ENCODE results near the gene HMX1.

The HMX1 gene

DNA sequence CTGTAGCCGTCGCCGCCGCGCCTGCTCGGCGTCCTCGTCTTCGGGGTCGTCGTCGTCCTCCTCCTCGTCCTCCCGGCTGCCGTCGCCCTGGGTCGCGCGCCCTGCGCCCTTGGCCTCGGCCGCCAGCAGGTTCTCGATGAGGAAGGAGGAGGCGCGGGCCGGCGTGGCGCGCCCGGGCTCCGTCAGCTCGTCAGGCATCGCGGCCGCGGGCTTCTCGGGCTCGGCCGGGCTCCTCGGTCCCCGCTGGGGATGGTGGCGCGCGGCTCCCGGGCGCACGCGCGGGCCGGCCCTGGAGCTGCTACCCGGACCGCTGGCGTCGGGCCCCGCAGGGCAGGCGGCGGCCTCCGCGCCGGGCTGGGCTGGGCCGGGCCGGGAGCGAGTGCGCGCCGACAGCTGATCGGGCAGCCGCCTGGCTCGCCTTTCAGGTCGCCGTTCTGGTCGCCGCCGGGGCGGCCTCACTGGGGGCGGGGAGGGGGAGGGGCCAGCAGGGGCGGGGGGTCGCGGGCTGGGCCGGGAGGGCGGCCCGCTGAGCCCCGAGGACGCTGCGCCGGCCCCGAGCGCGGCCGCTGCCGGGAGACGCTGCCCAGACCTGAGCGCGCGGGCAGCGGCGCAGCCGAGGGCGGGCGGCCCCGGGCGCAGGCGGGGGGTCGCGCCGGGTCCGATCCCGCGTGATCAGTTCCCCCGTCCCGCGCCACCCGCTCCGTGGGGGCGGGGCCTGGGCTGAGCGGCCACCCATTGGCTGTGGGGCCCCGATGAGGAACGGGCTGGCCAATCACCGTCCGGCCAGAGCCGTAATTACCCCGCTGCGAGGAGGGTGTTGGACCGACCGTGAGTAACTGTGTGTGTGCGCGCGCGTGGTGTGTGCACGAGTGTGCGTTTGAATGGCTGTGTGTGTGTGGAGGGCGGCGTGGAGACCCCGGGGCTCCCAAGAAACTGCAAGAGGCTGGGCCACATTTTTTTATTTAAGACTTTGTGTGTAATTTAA is at the start of gene HMX1:
TSS of gene HMX1 (minus strand) at position 423 of the 985 bp plus-strand sequence. CDS start at position 198, 225 bp downstream.
- Histone ChIP-seq H3K36me3 (ENCODE audit: control insufficient read depth, insufficient read depth, low read length) (no peaks in the 10 kb centered on the region), H3K9me3 (ENCODE audit: control insufficient read depth, insufficient read depth, low read length) (no peaks in the 10 kb centered on the region), H3K27me3 (ENCODE audit: control insufficient read depth, insufficient read depth, low read length) (peaks cover 99% of the 10 kb centered on the region), H3K4me3 (ENCODE audit: low read depth, low read length) (peak within 1 kb of the TSS; percentile 52; the same call in 1 of the 2 replicates), H3K9ac (ENCODE audit: low read depth, low read length) (no peak within 1 kb of the TSS), H3K27ac (ENCODE audit: low read depth, low read length) (no peak within 1 kb of the TSS), H3K4me1 (ENCODE audit: control insufficient read depth, insufficient read depth, low read length) (0 out of 2 replicates have a peak, but pooled peaks cover 3% of the 10 kb centered on the region)

GRCh38 chr4:8920969-8921368 is 49.3 kb upstream of the HMX1 start:
- Histone ChIP-seq H3K4me3 (ENCODE audit: low read depth, low read length) (no peak overlapping the region), H3K27ac (ENCODE audit: low read depth, low read length) (no peak overlapping the region), H3K9me3 (ENCODE audit: control insufficient read depth, insufficient read depth, low read length) (peaks cover 5% of the 10 kb centered on the region; the same call in 1 of the 2 replicates), H3K27me3 (ENCODE audit: control insufficient read depth, insufficient read depth, low read length) (peaks cover 7% of the 10 kb centered on the region; the same call in 1 of the 2 replicates), H3K4me1 (ENCODE audit: control insufficient read depth, insufficient read depth, low read length) (no peaks in the 10 kb centered on the region), H3K9ac (ENCODE audit: low read depth, low read length) (no peak overlapping the region), H3K36me3 (ENCODE audit: control insufficient read depth, insufficient read depth, low read length) (no peaks in the 10 kb centered on the region)

DNA sequence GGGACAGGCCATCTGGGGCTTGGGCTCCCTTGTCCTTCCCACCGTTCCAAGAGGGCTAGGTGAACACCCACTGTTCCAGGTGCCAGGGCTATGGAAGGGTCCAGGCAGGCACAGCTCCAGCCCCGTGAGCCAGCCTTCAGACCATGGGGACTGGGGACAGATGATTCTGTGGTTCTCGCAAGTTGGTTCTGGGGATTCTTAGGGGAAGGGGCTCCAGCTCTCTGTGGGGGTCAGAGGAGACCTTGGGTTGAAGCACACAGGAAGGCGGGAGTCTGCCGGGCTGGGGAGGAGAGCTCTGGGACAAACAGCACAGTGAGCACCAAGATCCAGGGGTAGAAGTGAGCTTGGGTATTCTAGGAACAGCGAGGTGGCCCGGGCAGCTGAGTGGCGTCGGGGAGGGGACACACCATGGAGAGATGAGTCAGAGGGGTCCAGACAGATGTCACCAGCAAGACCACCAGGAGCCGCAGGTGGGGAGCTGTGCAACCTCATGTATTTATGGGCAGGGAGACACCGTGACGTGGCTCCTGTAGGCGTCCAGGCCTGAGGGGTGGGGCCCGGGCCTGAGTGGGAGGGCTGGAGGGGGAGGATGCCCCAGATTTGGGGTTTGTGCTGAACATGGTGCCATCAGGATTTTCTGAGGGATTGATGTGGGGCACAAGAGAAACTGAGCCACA is 48.8 kb upstream of the HMX1 start:
- no peaks in the 10 kb centered on the region for H3K4me1 ChIP-seq (ENCODE audit: control insufficient read depth, insufficient read depth, low read length)

DNA sequence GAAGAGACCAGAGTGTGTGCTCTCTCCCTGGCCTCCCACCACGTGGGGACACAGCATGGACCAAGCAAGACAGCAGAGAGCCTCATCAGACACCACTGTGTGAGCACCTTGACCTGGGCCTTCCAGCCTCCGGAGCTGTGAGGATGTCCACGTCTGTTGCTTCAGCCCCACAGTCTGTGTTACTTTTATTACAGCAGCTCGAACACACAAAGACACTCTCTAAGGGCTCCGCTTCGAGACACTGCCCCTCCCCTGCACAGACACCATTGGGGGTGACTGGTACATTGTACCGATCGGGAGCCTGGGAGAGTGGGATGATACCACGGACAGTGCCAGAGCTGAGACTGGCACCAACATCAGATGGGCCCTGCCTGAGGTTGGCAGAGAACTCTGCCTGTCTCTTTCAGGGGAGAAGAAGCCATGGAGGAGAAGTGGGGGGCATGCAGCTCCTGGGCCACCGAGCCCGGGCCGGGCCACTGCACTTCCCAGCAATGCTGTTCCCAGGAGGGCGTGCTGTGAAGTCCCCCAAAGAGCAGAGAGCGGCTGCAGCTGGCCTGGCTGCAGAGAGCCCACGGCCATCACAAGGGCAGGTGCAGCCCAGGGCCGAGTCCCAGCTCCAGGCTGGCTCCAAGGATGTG is 48.1 kb upstream of the HMX1 start:
- Histone ChIP-seq H3K9ac (ENCODE audit: low read depth, low read length) (no peak overlapping the region), H3K27ac (ENCODE audit: low read depth, low read length) (no peak overlapping the region), H3K9me3 (ENCODE audit: control insufficient read depth, insufficient read depth, low read length) (peaks cover 5% of the 10 kb centered on the region; the same call in 1 of the 2 replicates), H3K4me1 (ENCODE audit: control insufficient read depth, insufficient read depth, low read length) (no peaks in the 10 kb centered on the region), H3K27me3 (ENCODE audit: control insufficient read depth, insufficient read depth, low read length) (peaks cover 12% of the 10 kb centered on the region; the same call in 1 of the 2 replicates), H3K4me3 (ENCODE audit: low read depth, low read length) (no peak overlapping the region), H3K36me3 (ENCODE audit: control insufficient read depth, insufficient read depth, low read length) (no peaks in the 10 kb centered on the region)

More for the DNA sequence above, 48.8 kb upstream of the HMX1 start:
- no peak overlapping the region for H3K4me3 ChIP-seq (ENCODE audit: low read depth, low read length)
- no peak overlapping the region for H3K9ac ChIP-seq (ENCODE audit: low read depth, low read length)
- no peak overlapping the region for H3K27ac ChIP-seq (ENCODE audit: low read depth, low read length)
- H3K36me3 ChIP-seq (ENCODE audit: control insufficient read depth, insufficient read depth, low read length), result no peaks in the 10 kb centered on the region
- H3K27me3 ChIP-seq (ENCODE audit: control insufficient read depth, insufficient read depth, low read length), result peaks cover 11% of the 10 kb centered on the region; the same call in 1 of the 2 replicates
- peaks cover 5% of the 10 kb centered on the region; the same call in 1 of the 2 replicates for H3K9me3 ChIP-seq (ENCODE audit: control insufficient read depth, insufficient read depth, low read length)

DNA sequence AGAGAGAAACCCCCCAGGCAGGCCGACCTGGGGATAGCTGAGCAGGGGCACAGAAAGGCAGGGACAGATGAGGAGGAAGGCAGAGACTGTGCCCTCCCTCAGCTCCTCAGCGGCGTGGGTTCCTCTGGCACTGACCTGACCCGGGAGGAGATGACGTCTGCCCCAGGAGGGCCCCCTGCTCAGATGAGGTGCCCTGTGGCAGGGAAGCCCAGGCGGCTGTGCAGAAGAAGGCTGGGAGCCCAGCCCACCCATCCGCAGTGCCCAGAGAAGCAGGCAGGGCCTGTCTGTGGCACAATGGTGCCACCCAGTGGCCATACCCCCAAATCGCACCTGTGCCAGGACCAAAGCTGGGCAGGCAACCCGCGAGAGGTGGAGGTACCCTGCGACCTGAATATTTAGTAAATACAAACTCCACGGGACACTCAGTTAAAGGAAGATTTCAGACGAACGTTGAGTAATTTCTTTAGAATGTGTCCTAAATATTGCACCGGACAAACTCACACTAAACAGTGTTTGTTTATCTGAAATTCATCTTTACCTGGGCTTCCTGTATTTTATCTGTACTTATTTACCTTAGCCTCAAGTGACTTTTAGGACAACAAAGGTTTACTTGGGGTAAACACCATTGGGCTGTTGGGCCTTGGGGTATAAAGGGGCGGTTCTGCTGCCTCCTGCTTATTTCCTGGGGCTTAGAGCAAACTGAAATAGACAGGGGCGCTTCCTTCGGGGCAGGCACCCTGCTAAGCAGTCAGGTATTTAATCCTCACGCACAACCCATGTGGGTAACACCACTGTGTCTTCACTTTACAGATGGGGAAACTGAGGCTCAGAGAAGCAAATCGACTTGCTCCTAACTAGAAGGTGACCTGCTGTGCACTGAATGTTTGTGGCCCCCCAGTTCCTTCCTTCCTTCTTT is 46.5 kb upstream of the HMX1 start:
- Histone ChIP-seq H3K4me1 (ENCODE audit: control insufficient read depth, insufficient read depth, low read length) (no peaks in the 10 kb centered on the region), H3K4me3 (ENCODE audit: low read depth, low read length) (no peak overlapping the region), H3K9me3 (ENCODE audit: control insufficient read depth, insufficient read depth, low read length) (0 out of 2 replicates have a peak, but pooled peaks cover 3% of the 10 kb centered on the region), H3K27ac (ENCODE audit: low read depth, low read length) (no peak overlapping the region), H3K9ac (ENCODE audit: low read depth, low read length) (no peak overlapping the region), H3K27me3 (ENCODE audit: control insufficient read depth, insufficient read depth, low read length) (peaks cover 15% of the 10 kb centered on the region), H3K36me3 (ENCODE audit: control insufficient read depth, insufficient read depth, low read length) (no peaks in the 10 kb centered on the region)

DNA sequence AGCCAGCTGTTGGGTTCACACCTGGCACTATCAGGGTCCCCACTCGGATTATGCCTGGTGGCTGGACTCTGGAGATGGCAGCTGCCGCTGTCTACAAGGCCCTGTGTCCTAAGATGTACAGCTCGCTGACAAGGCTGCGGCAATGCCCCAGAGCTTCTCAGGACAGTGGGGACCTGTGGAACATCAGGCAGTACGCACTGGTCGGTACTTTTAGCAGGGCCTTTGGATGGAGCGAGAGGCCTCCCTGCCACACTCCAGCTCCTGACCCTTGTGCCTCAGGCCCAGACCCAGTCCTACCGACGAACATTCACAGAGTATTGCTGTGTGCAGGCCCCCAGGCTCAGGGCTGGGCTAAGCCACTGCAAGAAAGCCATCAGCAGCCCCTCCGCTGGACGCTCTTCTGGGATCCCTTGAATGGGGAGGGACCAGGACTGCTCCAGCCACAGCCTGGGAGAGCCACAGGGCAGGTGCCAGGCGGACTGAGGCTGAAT is 45.7 kb upstream of the HMX1 start:
- H3K27me3 ChIP-seq (ENCODE audit: control insufficient read depth, insufficient read depth, low read length), result peaks cover 15% of the 10 kb centered on the region
- H3K4me3 ChIP-seq (ENCODE audit: low read depth, low read length), result no peak overlapping the region
- no peaks in the 10 kb centered on the region for H3K36me3 ChIP-seq (ENCODE audit: control insufficient read depth, insufficient read depth, low read length)
- H3K9ac ChIP-seq (ENCODE audit: low read depth, low read length), result no peak overlapping the region
- no peaks in the 10 kb centered on the region for H3K9me3 ChIP-seq (ENCODE audit: control insufficient read depth, insufficient read depth, low read length)
- no peaks in the 10 kb centered on the region for H3K4me1 ChIP-seq (ENCODE audit: control insufficient read depth, insufficient read depth, low read length)
- no peak overlapping the region for H3K27ac ChIP-seq (ENCODE audit: low read depth, low read length)

DNA sequence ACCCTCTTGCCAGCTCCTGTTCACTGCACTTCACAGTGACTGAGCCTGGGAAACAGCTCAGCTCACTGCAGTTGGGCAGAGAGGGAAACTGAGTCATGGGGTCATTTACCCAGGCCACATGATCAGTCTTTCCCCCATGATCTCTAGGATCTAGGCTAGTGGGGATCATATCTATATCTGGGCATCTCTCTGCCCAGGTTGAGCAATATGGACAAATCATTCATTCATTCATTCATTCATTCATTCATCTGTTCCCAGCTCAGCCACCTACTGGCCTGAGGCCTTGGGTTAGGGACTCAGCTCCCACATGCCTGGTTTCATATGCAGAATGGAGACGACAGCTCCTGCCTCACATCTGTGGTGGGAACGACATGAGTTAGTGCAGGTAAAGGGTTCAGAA is 45.3 kb upstream of the HMX1 start:
- no peak overlapping the region for H3K27ac ChIP-seq (ENCODE audit: low read depth, low read length)
- H3K9me3 ChIP-seq (ENCODE audit: control insufficient read depth, insufficient read depth, low read length), result no peaks in the 10 kb centered on the region
- H3K36me3 ChIP-seq (ENCODE audit: control insufficient read depth, insufficient read depth, low read length), result no peaks in the 10 kb centered on the region
- no peaks in the 10 kb centered on the region for H3K4me1 ChIP-seq (ENCODE audit: control insufficient read depth, insufficient read depth, low read length)
- no peak overlapping the region for H3K9ac ChIP-seq (ENCODE audit: low read depth, low read length)
- H3K4me3 ChIP-seq (ENCODE audit: low read depth, low read length), result no peak overlapping the region
- H3K27me3 ChIP-seq (ENCODE audit: control insufficient read depth, insufficient read depth, low read length), result peaks cover 15% of the 10 kb centered on the region

GRCh38 chr4:8916351-8916885 is 44.8 kb upstream of the HMX1 start:
- peaks cover 15% of the 10 kb centered on the region for H3K27me3 ChIP-seq (ENCODE audit: control insufficient read depth, insufficient read depth, low read length)
- H3K9ac ChIP-seq (ENCODE audit: low read depth, low read length), result no peak overlapping the region
- no peak overlapping the region for H3K4me3 ChIP-seq (ENCODE audit: low read depth, low read length)
- no peaks in the 10 kb centered on the region for H3K9me3 ChIP-seq (ENCODE audit: control insufficient read depth, insufficient read depth, low read length)
- H3K36me3 ChIP-seq (ENCODE audit: control insufficient read depth, insufficient read depth, low read length), result no peaks in the 10 kb centered on the region
- H3K27ac ChIP-seq (ENCODE audit: low read depth, low read length), result no peak overlapping the region
- no peaks in the 10 kb centered on the region for H3K4me1 ChIP-seq (ENCODE audit: control insufficient read depth, insufficient read depth, low read length)

DNA sequence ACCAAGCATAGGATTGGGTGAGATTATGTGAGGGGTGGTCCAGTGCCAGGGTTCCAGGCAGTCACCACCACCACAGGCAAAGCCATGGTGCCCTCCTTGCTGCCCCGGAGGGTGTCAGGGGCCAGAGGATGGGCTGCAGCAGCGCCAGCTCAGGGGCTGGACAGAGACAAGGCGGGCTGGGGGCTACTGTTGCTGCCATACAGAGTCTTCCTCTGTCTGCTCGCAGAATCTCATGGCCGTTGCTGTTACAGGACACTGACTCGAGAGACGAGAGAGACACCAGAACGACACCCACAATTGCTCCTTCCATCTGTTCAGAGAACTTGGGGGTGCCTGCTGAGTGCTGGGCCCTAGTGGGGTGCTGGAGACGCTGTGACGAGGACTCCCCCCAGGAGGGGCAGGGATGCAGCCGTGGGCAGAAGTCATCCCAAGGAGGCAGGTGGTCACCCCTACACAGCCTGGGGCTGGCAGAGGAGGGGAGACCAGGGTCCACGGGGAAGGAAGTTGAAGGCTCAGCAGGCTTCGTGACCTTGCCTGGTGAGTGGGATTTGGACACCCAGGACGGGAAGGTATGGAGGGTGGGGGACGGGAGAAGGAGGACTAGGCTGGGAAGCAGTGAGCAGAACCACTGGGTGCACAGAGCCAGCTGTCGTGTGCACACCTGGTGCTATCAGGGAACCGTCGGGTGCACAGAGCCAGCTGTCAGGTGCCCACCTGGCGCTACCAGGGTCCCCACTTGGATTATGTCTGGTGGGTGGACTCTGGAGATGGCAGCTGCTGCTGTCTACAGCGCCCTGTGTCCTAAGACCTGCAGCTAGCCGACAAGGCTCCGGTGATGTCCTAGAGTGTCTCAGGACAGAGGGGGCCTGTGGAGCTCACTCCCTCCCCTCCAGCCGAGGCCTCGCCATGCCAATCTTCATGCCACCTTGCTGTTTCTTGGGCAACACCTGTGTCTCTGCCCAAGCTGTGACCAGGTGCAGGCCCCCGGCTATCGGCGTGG is 43.9 kb upstream of the HMX1 start:
- Histone ChIP-seq H3K9ac (ENCODE audit: low read depth, low read length) (no peak overlapping the region), H3K36me3 (ENCODE audit: control insufficient read depth, insufficient read depth, low read length) (no peaks in the 10 kb centered on the region), H3K4me3 (ENCODE audit: low read depth, low read length) (no peak overlapping the region), H3K4me1 (ENCODE audit: control insufficient read depth, insufficient read depth, low read length) (no peaks in the 10 kb centered on the region), H3K27me3 (ENCODE audit: control insufficient read depth, insufficient read depth, low read length) (peaks cover 15% of the 10 kb centered on the region), H3K27ac (ENCODE audit: low read depth, low read length) (no peak overlapping the region), H3K9me3 (ENCODE audit: control insufficient read depth, insufficient read depth, low read length) (no peaks in the 10 kb centered on the region)

Data from HUES48 (cell line).